GM18498 (cell line): ENCODE measurements around the gene MAP3K9.

Experiments
- ATAC-seq: cut with Tn5 transposase; IDR thresholded peaks from one replicate; pipeline ENCODE4 v1.9.1; 2021; ENCODE audit warnings: mild to moderate bottlenecking, moderate library complexity; ENCODE audit not compliant: unreplicated experiment

Gene MAP3K9

DNA sequence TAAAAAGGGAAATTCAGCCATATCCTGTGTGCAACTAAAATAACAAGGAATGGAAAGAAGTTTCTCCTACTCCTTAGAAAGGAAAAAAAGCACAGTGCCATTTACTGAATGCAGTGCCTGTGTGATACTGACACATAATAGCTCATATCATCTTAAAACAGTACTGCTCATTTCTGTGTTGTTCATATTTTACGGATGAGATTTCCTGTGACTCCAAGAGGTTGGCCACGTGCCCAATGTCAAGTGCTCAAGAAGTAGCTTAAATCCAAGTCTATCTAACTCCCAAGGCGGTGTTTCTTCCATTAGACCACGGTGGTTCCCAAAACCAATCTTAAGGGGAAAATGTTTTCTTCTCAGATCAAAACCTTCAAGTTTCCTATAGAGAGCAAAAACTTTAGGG is 20.0 kb downstream of the MAP3K9 start:
- no peak for ATAC-seq

- ATAC-seq = no peak
These were observed 20.4 kb downstream of the MAP3K9 start for GRCh38 chr14:70788898-70789297.

DNA sequence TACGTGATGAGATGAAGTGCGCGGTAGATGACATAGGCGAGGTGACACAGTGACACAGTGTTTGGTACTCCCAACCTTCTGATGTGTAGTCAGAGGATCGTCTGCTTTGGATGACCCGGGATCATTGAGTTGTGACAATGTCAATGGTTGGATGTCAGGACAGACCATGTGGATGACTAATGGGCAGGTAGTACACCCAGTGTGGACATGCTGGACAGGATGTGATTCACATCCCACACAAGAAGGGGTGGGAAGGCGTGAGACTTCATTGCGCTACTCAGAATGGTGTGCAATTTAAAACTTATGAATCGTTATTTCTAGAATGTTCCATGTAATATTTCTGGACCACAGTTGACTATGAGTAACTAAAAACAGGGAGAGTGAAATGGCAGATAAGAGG is 23.8 kb downstream of the MAP3K9 start:
- ATAC-seq = no peak

DNA sequence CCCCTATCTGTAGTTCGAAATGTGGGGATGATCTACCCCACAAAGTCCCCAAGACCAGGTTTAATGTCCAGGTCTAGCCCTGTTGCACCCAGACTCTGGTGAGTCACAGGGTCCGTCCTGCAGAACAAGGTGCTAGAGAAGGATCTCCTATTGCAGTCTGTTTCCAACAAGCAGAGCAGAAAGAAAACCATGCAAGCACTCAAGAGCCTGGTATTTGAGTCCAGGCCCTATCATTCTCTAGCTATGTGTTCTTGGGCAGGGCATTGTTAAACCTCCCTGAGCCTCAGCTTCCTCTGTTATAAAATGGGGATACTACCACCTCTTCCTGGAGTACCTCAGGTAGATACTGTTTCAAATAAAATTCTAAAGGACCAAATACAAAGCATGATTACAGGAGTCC is 24.4 kb downstream of the MAP3K9 start:
- no peak for ATAC-seq

- no peak for ATAC-seq
These were observed 27.0 kb downstream of the MAP3K9 start for GRCh38 chr14:70782361-70782760.

DNA sequence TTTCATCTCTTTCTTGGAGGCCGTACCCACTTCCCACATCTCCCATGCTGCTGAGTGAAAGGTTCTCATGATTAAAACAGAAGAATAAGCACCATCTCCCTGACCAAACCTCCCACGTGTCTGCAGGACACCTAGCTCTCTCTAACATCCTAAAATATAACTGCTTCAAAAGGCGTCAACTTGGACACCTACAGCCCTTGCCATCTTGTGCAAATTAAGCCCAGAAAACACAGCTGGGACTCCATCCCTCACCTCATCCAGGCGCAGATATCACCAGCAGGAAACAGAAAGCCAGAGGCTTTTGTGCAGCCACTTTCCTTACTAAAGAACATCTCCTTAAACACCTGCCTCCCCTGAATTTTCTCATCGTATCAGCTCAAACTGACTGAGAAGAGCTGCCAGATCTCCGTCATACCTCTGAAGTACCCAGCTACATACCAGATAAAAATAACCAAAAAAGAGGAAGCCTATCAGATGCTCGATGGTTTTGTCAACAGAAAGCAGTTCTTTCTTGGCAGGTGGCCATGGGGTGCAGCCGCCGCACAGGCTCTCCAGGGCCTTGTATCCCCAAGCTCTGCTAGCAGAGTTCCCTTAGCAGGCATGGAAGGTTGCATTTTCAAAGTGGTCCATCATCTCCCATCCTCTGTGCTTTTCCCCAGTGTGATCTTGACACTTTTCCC is 28.8 kb downstream of the MAP3K9 start:
- ATAC-seq = peak; percentile 88

- ATAC-seq = no peak
These were observed 29.6 kb downstream of the MAP3K9 start for GRCh38 chr14:70779667-70780066.

- ATAC-seq = peak; percentile 67
These were observed 33.1 kb downstream of the MAP3K9 start for GRCh38 chr14:70776197-70776596.

DNA sequence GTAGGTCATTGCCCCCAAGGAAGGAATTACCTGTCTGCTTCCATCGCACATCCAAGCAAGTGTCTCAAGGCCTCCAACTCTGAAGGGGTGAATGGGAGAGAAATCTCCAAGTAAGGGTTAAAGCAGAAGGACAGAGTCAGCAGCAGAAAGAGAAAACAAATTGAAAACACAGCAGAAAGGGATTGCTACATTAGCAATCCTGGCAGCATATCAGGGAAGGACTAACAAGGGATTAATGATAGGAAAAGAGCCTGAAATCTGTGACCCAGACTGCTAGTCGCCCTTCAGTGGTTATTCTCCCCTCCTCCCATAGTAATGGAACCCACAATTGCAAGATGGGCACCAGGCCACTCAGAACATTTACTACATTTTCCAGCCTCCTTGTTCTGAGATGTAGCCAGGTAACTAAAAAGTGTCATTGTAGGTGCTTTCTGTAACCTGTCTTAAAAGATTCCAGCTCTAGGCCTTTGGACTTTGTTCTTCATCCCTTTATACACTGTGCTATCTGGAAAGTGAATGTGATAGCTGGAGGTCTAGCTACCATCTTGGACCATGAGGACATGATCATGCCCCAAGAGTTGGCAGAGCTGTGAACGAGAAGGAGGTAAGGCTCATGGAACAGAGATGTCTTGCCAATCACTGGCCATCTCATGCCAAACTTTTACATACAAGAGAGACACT is 36.0 kb downstream of the MAP3K9 start:
- no peak for ATAC-seq

DNA sequence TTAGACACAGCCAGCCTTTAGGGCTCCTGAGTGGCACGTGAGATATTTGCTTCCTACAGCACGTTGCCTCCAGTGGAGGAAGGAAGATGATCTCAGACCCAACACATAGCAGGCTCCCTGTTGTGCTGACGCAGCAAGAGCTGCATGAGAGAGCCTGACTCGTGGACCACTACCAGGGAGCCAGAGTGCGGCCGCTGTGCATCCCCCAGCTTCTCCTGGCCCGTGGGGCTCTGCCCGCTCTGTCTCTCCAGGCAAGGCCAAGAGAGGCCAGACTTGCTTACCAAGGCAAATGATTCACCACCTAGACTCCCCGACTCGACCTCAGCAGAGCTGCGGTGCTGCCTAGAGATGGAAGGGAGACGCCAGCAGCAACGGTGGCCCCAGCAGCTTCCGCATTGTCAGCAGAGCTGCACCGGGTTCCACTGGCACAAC is 37.5 kb downstream of the MAP3K9 start:
- ATAC-seq = no peak

DNA sequence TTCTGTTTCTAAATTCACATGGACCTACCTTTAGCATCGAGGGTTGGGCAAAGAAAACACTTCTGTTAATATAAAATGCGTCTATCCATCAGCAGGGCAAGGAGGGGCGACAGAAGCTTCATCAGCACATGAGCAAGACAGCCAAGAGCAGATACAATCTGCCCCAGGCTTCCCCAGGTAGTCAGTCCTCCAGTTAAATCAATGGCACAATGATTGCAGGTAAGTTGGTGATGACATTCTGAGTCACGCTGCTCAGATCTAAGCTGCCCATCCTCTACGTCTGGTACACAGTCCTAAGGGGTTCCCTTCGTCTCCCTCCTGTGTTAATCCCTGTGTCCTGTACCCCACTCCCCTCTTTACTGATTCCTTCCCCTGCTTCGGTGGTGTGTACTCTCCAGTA is 38.8 kb downstream of the MAP3K9 start:
- ATAC-seq = no peak

DNA sequence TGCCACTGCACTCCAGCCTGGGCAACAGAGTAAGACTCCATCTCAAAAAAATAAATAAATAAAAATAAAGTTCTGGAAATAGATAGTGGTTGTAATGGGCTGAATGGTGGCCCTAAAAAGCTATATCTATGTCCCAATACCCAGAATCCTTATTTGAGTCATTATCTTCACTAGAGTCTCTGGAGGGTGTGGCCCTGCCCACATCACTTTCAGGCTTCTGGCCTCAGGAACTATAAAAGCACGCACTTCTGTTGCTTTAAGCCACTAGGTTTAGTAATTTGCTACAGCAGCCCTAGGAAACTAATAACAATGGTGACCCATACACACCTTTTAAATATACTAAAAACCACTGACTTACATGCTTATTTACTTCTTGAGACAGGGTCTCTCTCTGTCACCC is 49.9 kb downstream of the MAP3K9 start:
- ATAC-seq = no peak

GRCh38 chr14:70755655-70756054 is 53.7 kb downstream of the MAP3K9 start:
- no peak for ATAC-seq

DNA sequence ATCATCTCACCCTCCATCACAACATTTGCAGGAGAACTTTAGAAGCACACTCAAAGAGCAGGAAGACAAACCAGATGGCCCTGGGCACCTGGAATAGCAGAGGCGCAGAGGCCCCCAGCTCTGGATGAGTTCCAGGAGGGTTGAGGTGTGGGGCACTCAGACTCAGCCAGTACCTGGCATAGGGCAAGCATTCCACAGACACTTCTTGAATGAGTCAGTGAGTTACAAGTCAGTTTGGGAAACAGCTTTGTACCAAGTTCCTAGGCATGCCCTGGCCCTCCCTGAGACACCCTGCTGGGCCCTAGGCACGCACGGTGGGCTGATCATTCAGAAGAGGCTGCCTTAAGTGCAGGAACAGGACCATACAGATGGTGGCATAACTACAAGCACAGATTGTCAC is 54.3 kb downstream of the MAP3K9 start:
- ATAC-seq = no peak

DNA sequence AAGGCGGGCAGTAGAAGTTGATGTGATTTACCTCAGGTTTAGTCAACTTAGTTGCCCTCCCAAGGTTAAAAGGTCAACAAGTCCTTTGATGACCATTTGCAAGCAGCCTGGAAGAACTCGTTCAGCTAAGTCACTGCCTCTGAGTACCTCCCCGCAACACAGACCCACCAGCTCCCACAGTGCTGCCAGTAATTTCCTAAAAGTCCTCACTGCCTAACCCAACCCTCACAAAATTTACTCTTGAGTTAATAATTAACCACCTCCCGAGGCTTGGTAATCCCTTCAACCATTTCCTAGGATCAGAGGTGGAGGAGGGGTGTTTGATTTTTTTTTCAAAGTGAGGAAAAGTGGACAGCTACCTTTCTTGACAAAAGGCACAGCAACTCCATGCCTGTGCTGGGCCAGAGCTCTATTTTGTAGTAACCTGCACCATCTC is 55.8 kb downstream of the MAP3K9 start:
- no peak for ATAC-seq

DNA sequence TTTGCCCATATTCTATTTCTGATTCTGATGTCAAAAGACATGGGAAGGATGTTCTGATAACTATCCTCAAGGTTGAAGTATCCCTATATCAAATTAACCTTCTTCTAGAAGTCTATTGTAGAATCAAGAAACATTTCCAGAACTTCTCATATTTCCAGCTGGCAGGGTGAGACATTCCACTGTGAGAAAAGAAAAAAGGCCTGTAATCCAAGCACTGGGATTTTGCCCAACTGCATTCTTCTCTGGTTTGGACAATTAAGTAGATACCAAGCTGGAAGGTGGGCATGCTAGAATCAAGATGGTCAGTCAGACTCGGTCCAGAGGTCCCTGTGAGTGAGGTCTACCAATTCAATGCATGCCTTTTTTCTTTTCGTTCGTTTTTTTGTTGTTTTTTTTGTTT is 60.9 kb downstream of the MAP3K9 start:
- no peak for ATAC-seq

DNA sequence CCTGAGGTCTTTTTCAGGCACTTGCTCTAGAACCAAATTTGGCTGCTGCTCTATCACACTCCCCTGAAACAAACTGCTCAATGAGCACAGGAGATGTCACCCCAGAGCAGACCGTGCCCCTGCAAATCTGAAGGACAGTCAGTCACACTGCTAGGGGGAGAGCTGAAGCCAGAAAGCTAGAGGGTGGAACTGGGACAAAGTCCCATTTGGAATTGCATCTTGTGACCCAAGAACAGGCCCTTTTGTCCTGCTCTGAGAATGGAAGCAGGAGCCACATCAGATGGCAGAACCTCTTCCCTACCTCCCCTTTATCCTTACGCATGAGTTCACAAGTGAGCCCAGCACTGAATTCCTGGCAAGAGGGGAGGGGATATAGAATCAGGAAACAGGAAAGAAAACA is 64.7 kb downstream of the MAP3K9 start:
- no peak for ATAC-seq

GRCh38 chr14:70742316-70742715 is 67.0 kb downstream of the MAP3K9 start:
- ATAC-seq = no peak

DNA sequence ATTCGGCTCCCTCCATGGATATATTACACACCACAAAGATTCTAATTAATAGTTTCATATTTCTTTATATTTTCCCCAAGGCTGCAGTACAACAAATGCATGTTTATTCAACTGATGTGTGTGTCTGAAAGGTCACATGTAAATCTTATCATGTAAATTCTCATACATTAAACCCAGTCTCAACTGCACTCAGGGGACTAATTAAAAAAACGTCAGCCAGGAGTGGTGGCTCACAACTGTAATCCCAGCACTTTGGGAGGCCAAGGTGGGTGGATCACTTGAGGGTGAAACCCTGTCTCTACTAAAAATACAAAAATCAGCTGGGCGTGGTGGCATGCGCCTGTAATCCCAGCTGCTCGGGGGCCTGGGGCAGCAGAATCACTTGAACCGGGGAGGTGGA is 67.8 kb downstream of the MAP3K9 start:
- ATAC-seq = no peak

DNA sequence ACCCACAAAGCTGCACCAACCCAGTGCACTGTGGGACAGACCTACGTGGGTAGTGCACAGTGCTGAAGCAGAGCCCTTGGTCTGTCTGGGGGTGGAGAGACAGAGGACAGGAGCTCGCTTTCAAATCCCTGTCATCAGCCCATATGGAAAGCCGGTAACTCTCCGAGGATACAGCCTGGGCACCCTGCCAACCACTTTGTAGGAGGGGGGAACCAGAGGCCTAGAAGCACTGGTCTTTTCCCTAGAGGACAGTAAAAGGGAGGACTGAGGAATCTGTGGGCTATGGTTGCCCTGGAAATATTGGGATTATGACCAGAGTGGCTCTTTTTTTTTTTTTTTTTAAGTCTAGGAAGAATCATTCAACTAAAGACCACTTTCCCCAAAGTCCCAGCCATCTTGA is 74.3 kb downstream of the MAP3K9 start:
- no peak for ATAC-seq

DNA sequence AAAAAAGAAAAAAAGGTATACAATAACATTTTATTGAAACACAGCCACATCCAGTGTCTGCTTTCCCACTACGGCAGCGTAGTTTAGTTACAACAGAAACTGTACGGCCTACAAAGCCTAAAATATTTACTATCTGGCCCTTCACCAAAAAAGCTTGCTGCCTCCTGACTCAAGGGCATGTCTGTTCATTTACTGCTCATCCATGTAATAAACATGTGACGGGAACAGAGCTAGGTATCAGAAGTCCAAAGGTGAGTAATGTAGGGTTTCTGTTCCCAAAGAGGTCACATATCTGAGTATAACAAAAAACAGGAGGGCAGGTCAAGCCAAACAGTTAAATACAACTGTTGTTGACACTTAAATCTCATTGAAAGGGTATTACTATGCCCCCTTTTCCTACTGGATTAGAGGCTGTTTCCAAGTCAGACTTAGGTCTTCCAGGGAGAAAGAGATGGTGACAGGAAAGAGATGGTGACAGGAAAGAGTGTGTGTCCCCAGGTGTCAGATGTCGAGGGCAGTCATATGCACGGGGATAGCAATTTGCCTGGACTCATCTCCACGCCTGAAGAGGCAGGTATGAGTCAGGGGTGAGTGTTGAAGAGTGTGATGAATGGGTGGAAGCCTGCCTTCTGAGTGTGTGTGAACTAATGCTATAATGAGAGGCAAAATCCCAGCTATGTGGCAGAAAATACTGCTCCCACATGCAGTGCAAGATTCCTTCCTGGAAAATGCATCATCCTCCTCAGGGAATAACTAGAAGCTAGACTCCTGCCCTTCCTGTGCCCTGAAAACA is 77.7 kb downstream of the MAP3K9 start:
- ATAC-seq = no peak

- no peak for ATAC-seq
These were observed 78.9 kb downstream of the MAP3K9 start for GRCh38 chr14:70730393-70730792.
